Tibial nerve (tissue), 4 donors: ENCODE results near the gene F3. TPM values are rescaled to one million over a fixed set of nuclear protein-coding genes. Genes with fewer than 3 reads are reported as not detected.

Source experiments
- DNase-seq, 2 donors: peaks; one replicate each; pipeline ENCODE4 v3.0.0-alpha.2; 2019; ENCODE audit warnings: low spot score in 2 of 2
- H3K27ac ChIP-seq, 4 donors: fragments of 200-600 bp; sonication (generic) in 3 of 4; one replicate each; pipeline ENCODE4 v1.5.1; 2017 to 2019; ENCODE audit warnings: mild to moderate bottlenecking in 1 of 4
- H3K27me3 ChIP-seq, 2 donors: fragments of 200-600 bp; sonication (generic) in 1 of 2; one replicate each; pipeline versions ENCODE4 v1.5.1 to v1.6.0; 2017 to 2019
- H3K36me3 ChIP-seq, 3 donors: fragments of 200-600 bp; sonication (generic); one replicate each; pipeline ENCODE4 v1.5.1; 2018 to 2019
- H3K4me1 ChIP-seq, 4 donors: fragments of 200-600 bp; sonication (generic) in 3 of 4; one replicate each; pipeline ENCODE4 v1.5.1; 2017 to 2019
- H3K4me3 ChIP-seq, 4 donors: fragments of 200-600 bp; sonication (generic) in 3 of 4; one replicate each; pipeline ENCODE4 v1.5.1; 2017 to 2019; ENCODE audit warnings: mild to moderate bottlenecking in 1 of 4, moderate library complexity in 1 of 4
- H3K9me3 ChIP-seq, 4 donors: fragments of 200-600 bp; sonication (generic) in 3 of 4; one replicate each; pipeline ENCODE4 v1.5.1; 2017 to 2019
- EP300 ChIP-seq, 2 donors: sonication (generic); formaldehyde crosslinking; IDR thresholded peaks; one replicate each; pipeline ENCODE4 v1.6.1; 2017; ENCODE audit warnings: antibody characterized with exemption in 2 of 2, mild to moderate bottlenecking in 1 of 2
- POLR2A ChIP-seq, 2 donors: fragments of 450-650 bp; IDR thresholded peaks; one replicate each; pipeline ENCODE4 v1.6.1; 2017; ENCODE audit warnings: antibody characterized with exemption in 2 of 2, mild to moderate bottlenecking in 2 of 2, moderate library complexity in 2 of 2
- WGBS, 2 donors: methylation state at CpG; one replicate each; pipeline ENCODE4 v1.1.5; 2018; 5-methylcytosine and 5-hydroxymethylcytosine counted together
- total RNA-seq, 4 donors: library from RNA; depleted of rRNA; stranded (reverse); fragments of >200 nt; gene quantifications; one replicate each; pipeline ENCODE4 v1.1.0, GENCODE V29; 2016
- TF ChIP-seq, protein P1 (sequence below), 5 experiments: fragments of 200-600 bp in 3 of 5; fragments of 450-650 bp in 2 of 5; sonication (generic) in 3 of 5; IDR thresholded peaks; one replicate each; pipeline ENCODE4 v1.5.1; 2016 to 2019; ENCODE audit warnings: antibody characterized with exemption in 5 of 5, mild to moderate bottlenecking in 3 of 5, moderate library complexity in 2 of 5

F3 gene
- total RNA-seq, 4 donors from 2014 or later, result 65.6 to 166 (median 139) TPM

DNA sequence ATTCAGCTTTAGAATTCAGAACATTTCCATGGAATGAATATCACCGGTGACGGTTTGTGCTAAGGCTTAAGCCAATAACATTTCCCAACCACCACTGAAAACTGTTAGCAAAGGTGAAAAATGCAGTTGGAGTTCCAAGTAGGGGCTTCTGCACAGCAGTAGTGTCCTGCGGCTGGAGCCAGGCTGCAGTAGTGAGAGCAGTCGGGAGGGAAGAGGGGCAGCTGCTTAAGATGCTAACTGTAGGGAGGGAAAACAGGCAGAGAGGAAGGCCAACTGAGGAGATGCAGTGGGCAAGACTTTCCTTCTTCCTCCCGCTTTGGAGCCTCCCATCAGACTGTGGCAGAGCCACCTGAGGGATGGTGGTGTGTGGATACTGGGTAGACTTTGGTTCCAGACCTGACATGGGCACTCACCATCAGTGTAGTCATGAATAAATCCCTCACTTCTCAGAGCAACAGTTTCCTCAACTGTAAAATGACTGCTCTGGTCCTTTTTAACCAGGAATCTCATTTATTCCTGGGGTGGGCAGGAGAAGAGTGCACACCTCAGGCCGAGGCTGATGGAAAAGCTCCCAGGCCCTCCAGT, 3.2 kb downstream of the F3 start:
- H3K4me3 ChIP-seq, result peak overlapping the region; percentile 32 to 87 (median 74)
- 35 to 37% methylated on average over 6 of the region's 6 CpGs for WGBS, 2 donors
- peaks cover 0 to 39% (median 11%) of the 10 kb centered on the region in 4 donors for H3K4me1 ChIP-seq
- peak in 1 of 2 donors; percentile 37 for TF ChIP-seq EP300 (IDR thresholded peaks at IDR 0.05)
- TF ChIP-seq, protein P1, sequence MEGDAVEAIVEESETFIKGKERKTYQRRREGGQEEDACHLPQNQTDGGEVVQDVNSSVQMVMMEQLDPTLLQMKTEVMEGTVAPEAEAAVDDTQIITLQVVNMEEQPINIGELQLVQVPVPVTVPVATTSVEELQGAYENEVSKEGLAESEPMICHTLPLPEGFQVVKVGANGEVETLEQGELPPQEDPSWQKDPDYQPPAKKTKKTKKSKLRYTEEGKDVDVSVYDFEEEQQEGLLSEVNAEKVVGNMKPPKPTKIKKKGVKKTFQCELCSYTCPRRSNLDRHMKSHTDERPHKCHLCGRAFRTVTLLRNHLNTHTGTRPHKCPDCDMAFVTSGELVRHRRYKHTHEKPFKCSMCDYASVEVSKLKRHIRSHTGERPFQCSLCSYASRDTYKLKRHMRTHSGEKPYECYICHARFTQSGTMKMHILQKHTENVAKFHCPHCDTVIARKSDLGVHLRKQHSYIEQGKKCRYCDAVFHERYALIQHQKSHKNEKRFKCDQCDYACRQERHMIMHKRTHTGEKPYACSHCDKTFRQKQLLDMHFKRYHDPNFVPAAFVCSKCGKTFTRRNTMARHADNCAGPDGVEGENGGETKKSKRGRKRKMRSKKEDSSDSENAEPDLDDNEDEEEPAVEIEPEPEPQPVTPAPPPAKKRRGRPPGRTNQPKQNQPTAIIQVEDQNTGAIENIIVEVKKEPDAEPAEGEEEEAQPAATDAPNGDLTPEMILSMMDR (IDR thresholded peaks at IDR 0.05), result peak in 1 of 5 experiments; percentile 18
- TF ChIP-seq POLR2A (IDR thresholded peaks at IDR 0.05), result no peak
- H3K27ac ChIP-seq, result peak overlapping the region in 2 of 4 donors; percentile 94 to 95
- H3K36me3 ChIP-seq, result peaks cover 0 to 19% (median 0%) of the 10 kb centered on the region in 3 donors
- DNase-seq, result no peak
- no peaks in the 10 kb centered on the region for H3K27me3 ChIP-seq
- H3K9me3 ChIP-seq, result no peaks in the 10 kb centered on the region

GRCh38 chr1:94537254-94537653, 4.3 kb downstream of the F3 start:
- peak overlapping the region in 2 of 4 donors; percentile 32 to 83 for H3K4me3 ChIP-seq
- peak overlapping the region in 2 of 4 donors; percentile 61 to 94 for H3K27ac ChIP-seq
- H3K36me3 ChIP-seq, result peaks cover 0 to 30% (median 0%) of the 10 kb centered on the region in 3 donors
- H3K4me1 ChIP-seq, result peaks cover 0 to 29% (median 8%) of the 10 kb centered on the region in 4 donors
- WGBS, 2 donors, result 52 to 63% methylated on average over 6 of the region's 6 CpGs
- no peaks in the 10 kb centered on the region for H3K9me3 ChIP-seq
- H3K27me3 ChIP-seq, result no peaks in the 10 kb centered on the region
- no peak for TF ChIP-seq POLR2A (IDR thresholded peaks at IDR 0.05)
- TF ChIP-seq, protein P1 (IDR thresholded peaks at IDR 0.05), result no peak
- no peak for TF ChIP-seq EP300 (IDR thresholded peaks at IDR 0.05)
- no peak for DNase-seq

GRCh38 chr1:94535879-94536278, 5.7 kb downstream of the F3 start:
- H3K27ac ChIP-seq, result peak overlapping the region in 1 of 4 donors; percentile 9
- H3K4me1 ChIP-seq, result peaks cover 0 to 26% (median 8%) of the 10 kb centered on the region in 4 donors
- H3K4me3 ChIP-seq, result no peak overlapping the region
- WGBS, 2 donors, result 76 to 80% methylated on average over 9 of the region's 9 CpGs
- peak in 1 of 2 donors; percentile 17 for TF ChIP-seq EP300 (IDR thresholded peaks at IDR 0.05)
- no peak for TF ChIP-seq POLR2A (IDR thresholded peaks at IDR 0.05)
- no peak for DNase-seq
- H3K36me3 ChIP-seq, result peaks cover 0 to 43% (median 0%) of the 10 kb centered on the region in 3 donors
- H3K9me3 ChIP-seq, result no peaks in the 10 kb centered on the region
- H3K27me3 ChIP-seq, result no peaks in the 10 kb centered on the region

DNA sequence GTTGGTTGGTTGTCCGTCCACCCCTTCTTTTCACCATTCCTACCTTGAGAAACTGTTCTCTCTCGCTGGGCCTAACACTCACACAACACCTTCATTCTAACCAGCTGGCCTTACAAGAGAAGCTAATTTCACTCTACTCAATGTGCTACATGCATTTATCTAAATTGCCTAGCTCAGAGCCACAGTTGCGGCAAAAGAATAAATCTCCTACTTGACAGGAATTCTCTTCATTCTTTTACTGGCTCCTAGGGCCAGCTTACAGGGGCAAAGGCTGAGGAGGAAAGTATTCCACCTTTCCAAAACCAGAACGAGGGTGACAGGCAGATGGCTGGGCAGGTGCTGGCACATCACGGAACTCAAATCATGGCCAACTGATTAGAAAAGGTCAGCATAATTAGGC, 6.5 kb downstream of the F3 start:
- Histone ChIP-seq H3K4me3 (no peak overlapping the region), H3K36me3 (peaks cover 0 to 51% (median 0%) of the 10 kb centered on the region in 3 donors)

DNA sequence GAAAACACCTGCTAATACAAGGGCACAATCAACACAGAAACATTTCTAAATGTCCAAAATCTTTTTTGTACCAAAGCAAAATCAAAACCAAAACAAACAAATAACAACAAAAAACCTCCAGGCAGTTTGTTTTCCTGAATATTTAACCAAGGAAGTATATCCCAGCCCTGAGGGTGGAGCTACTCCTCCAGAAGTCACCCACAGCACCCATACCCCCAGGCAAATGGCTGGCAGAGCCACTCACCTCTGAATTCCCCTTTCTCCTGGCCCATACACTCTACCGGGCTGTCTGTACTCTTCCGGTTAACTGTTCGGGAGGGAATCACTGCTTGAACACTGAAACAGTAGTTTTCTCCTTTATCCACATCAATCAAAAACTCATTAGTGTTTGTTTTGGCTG, 9.5 kb downstream of the F3 start:
- peak overlapping the region in 1 of 4 donors; percentile 22 for H3K27ac ChIP-seq
- H3K36me3 ChIP-seq, result peaks cover 0 to 59% (median 0%) of the 10 kb centered on the region in 3 donors
- no peaks in the 10 kb centered on the region for H3K27me3 ChIP-seq
- no peak for TF ChIP-seq POLR2A (IDR thresholded peaks at IDR 0.05)
- TF ChIP-seq, protein P1 (IDR thresholded peaks at IDR 0.05), result peak in 1 of 5 experiments; percentile 5
- no peaks in the 10 kb centered on the region for H3K9me3 ChIP-seq
- H3K4me1 ChIP-seq, result peaks cover 0 to 14% (median under 1%) of the 10 kb centered on the region in 4 donors
- H3K4me3 ChIP-seq, result no peak overlapping the region
- 63 to 73% methylated on average over 3 of the region's 3 CpGs for WGBS, 2 donors
- no peak for DNase-seq

More for the DNA sequence above, 6.5 kb downstream of the F3 start:
- H3K27me3 ChIP-seq, result no peaks in the 10 kb centered on the region
- no peaks in the 10 kb centered on the region for H3K9me3 ChIP-seq
- TF ChIP-seq EP300 (IDR thresholded peaks at IDR 0.05), result no peak
- TF ChIP-seq, protein P1 (IDR thresholded peaks at IDR 0.05), result no peak
- TF ChIP-seq POLR2A (IDR thresholded peaks at IDR 0.05), result no peak
- H3K27ac ChIP-seq, result no peak overlapping the region
- 90 to 92% methylated on average over 5 of the region's 5 CpGs for WGBS, 2 donors
- no peak for DNase-seq
- peaks cover 0 to 26% (median 8%) of the 10 kb centered on the region in 4 donors for H3K4me1 ChIP-seq
